NOMO-1 (cell line): ENCODE measurements around the gene CIAO3.

Experiments
- DNase-seq, 2 experiments: peaks; one replicate each; lab custom pipeline; 2025; ENCODE audit not compliant: unreplicated experiment in 2 of 2; lab: John Stamatoyannopoulos, UW

The CIAO3 gene

GRCh38 chr16:736936-737481 is 3.8 kb downstream of the CIAO3 start:
- DNase-seq, result no peak

GRCh38 chr16:735982-736453 is 4.8 kb downstream of the CIAO3 start:
- DNase-seq, result no peak

- no peak for DNase-seq
Measured at GRCh38 chr16:734981-735881, 5.6 kb downstream of the CIAO3 start.

GRCh38 chr16:734208-734980 is 6.4 kb downstream of the CIAO3 start:
- DNase-seq, result no peak

- no peak for DNase-seq
Measured at GRCh38 chr16:733382-734207, 7.2 kb downstream of the CIAO3 start.

GRCh38 chr16:732936-733335 is 7.9 kb downstream of the CIAO3 start:
- DNase-seq, result no peak

- DNase-seq, result no peak
Measured at GRCh38 chr16:732332-732731, 8.5 kb downstream of the CIAO3 start.

- DNase-seq, result no peak
Measured at GRCh38 chr16:730666-731509, 9.9 kb downstream of the CIAO3 start.

- DNase-seq, result no peak
Measured at GRCh38 chr16:729768-730665, 10.8 kb downstream of the CIAO3 start.

- no peak for DNase-seq
Measured at GRCh38 chr16:728890-729744, 11.7 kb downstream of the CIAO3 start.

GRCh38 chr16:728131-728889 is 12.5 kb downstream of the CIAO3 start:
- peak; percentile 35 to 58 for DNase-seq

- no peak for DNase-seq
Measured at GRCh38 chr16:727291-727977, 13.4 kb downstream of the CIAO3 start.

- peak in 1 of 2 experiments; percentile 60 for DNase-seq
Measured at GRCh38 chr16:726438-727290, 14.1 kb downstream of the CIAO3 start, which contains the start of the genes CCDC78 and HAGHL. CCDC78 (minus strand) TSS chr16:726443; CDS start chr16:726367, 76 bp downstream. HAGHL (plus strand) TSS chr16:727106; CDS start chr16:727510, 404 bp downstream.

GRCh38 chr16:726188-726437 is 14.7 kb downstream of the CIAO3 start:
- DNase-seq, result no peak

- DNase-seq, result no peak
Measured at GRCh38 chr16:725463-726187, 15.2 kb downstream of the CIAO3 start.
